Stimulated activated CD4-positive, alpha-beta T cell treated with anti-CD3 and anti-CD28 coated beads, TNF-alpha, amount 100 ng/mL, for 4 hours (primary cell): Measurements from ENCODE around the gene ZNF284.
"Not testable (repeated sequence)": the region's sequence is repeated elsewhere in the genome, so short reads cannot be mapped to it uniquely, and the experiment has no call there.

Experiments used
- DNase-seq, 3 experiments: peaks; one replicate each; pipeline ENCODE4 v3.0.0-alpha.2; 2020; ENCODE audit warnings: low read depth in 3 of 3

ZNF284 gene

DNA sequence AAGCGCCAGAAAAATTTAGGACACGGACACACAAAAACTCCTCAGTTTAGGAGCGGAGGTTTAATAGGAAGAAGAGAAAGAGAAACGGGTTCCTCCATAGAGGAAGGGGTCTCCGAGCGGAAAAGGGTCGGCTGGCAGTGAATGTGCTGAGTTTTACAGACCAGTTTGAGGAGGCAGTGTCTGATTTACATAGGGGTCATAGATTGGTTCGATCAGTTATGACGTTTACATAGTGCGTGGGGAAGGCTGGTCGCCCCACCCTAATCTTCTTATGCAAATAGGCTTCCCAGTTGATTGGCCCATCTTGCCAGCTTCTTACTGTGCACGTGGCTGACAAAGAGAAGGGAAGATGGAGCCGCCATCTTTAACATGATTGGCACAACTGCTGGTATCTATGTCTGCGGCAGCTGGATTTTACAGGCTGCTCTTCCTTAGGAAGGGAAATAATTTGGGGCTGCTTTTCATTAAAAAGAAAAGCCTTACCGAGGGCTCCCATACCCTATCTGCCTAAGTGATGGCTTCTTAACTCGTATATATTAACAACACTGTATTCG is 40.0 kb downstream of the ZNF284 start:
- DNase-seq = no peak

DNA sequence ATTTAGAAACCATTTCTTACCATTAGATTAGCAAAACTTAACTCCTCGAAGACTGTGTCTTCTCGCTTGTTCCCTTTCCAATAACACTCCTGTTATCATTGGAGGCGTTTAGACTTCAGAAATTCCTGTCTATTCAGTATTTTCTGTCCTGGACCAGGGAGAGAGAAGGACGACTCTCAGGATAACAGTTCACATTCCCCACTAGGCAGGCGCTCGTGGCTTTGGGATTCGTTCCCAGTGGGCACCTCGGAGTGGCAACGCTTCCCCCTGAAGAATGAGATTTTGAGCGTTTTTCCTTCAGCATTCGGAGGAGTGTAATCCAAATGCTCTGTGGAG is 40.8 kb downstream of the ZNF284 start:
- no peak for DNase-seq

DNA sequence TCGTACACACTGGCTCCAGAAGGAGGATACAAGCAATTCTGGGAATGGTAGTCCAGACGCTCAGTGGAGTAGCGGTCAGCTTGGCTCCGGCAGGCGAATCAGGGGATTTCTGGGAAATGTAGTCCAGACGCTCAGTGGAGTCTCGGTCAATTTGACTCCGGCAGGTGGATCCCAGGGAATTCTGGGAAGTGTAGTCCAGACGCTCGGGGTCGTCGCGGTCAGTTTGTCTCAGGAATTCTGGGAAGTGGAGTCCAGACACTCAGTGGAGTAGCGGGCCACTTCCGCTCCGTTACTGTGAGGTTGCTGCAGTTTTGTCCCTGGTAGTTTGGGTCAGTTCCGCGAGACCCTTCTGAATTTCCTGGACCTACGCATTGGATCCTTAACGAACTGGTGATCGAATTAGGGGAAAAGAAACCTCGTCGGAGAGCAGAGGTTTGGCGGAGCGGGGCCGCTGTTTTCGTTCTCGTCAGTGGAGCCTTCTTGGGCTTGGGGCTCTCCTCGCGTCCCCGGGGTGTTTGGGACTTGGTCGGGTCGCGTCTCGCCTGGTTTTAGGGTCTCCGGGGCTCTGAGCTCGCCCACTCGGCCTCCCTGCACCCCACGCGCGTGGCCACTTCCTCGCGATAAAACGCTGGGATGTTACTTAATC is 41.3 kb downstream of the ZNF284 start, which contains the start of gene ZNF225:
TSS of gene ZNF225 (plus strand) at position 262 of the 646 bp plus-strand sequence. CDS start 2,429 bp downstream, outside the sequence.
- DNase-seq = peak; percentile 58 to 75 (median 67)

DNA sequence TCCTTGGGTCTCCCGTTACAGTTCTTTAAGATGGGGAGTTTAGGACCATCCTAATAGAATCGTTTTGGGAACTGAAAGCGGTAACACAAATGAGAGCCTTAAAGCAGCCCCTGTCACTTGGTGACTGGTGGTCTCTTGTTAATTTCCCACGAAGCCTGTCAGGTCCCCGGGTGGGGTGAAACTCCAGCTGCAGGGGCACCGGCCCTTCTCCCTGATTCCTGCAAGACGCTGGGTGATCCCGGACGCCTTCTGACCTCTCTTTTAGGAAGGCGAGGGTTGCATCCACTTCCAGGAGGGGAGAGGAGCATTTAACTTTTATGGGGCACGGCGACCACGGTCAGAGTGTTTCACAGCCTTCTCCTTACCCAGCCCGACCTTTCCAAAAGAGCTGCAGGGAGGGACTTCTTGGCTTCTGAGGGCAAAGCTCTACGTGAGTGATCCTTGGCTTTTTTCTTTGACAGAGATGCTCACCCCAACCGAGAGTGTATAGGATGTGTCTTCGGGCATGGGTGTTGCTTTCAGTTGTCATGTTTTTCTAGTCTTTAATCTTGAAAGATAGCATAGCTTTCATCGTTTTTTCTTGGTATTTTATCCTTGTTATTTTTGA is 41.9 kb downstream of the ZNF284 start:
- DNase-seq = no peak

DNA sequence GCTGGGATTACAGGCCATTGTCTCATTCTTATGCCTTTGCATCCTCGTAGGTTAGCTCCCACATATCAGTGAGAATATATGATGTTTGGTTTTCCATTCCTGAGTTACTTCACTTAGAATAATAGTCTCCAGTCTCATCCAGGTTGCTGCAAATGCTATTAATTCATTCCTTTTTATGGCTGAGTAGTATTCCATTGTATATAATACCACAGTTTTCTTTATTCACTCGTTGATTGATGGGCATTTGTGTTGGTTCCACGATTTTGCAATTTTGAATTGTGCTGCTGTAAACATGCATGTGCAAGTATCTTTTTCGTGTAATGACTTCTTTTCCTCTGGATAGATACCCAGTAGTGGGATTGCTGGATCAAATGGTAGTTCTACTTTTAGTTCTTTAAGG is 49.2 kb downstream of the ZNF284 start:
- not testable (repeated sequence) for DNase-seq

DNA sequence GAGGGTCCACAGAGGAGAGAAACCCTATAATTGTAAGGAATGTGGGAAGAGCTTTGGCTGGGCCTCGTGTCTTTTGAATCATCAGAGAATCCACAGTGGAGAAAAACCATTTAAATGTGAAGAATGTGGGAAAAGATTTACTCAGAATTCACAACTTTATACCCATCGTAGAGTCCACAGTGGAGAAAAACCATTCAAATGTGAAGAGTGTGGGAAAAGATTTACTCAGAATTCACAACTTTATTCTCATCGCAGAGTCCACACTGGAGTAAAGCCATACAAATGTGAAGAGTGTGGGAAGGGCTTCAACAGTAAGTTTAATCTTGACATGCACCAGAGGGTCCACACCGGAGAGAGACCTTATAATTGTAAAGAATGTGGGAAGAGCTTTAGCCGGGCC is 60.0 kb downstream of the ZNF284 start:
- DNase-seq = no peak
